GM12878 (cell line): ENCODE measurements around the gene ETF1. TPM values are rescaled to one million over a fixed set of nuclear protein-coding genes. Genes with fewer than 3 reads are reported as not detected.

Experiments used
- ATAC-seq: fragments of 200-7000 bp; cut with Tn5 transposase; 3 replicates; pipeline ENCODE4 v1.9.1; 2020; ENCODE audit warnings: mild to moderate bottlenecking, moderate library complexity
- BruUV-seq: library from RNA; stranded (reverse); fragments of 400-500 nt; replicated peaks from 2 replicates; lab custom pipeline; 2021; lab: Mats Ljungman, UMichigan
- CTCF ChIA-PET: fragments of 300-600 bp; sonication (Branson Sonifier 250); formaldehyde crosslinking; extraction: SDS; loops from one replicate; lab custom pipeline; 2021; ENCODE audit warnings: inconsistent platforms; lab: Yijun Ruan, JAX
- POLR2A ChIA-PET: fragments of 350-600 bp; formaldehyde crosslinking; extraction: SDS; loops from one replicate; lab custom pipeline; 2021; ENCODE audit warnings: inconsistent platforms; lab: Charles Lee
- RAD21 ChIA-PET: fragments of 300-600 bp; sonication (Branson Sonifier 250); formaldehyde crosslinking; loops from one replicate; lab custom pipeline; 2023; ENCODE audit warnings: antibody characterized with exemption; ENCODE audit not compliant: unreplicated experiment; lab: Charles Lee
- SMC1A ChIA-PET: fragments of 300-600 bp; sonication (Branson Sonifier 250); formaldehyde crosslinking; loops from one replicate; lab custom pipeline; 2023; ENCODE audit not compliant: unreplicated experiment, uncharacterized antibody; lab: Charles Lee
- DNase-seq: peaks from one replicate; pipeline ENCODE4 v3.0.0-alpha.2; 2011; ENCODE audit warnings: low read depth, low spot score
- FAIRE-seq: peaks from 3 replicates; lab custom pipeline; 2011; peaks lifted over from hg19 to GRCh38; lab: Jason Lieb, UNC
- H2AFZ ChIP-seq: 2 replicates; pipeline ENCODE4 v1.6.0; 2011; ENCODE audit warnings: low read depth, low read length, control low read depth; ENCODE audit not compliant: control insufficient read depth
- H3K27ac ChIP-seq: 2 replicates; pipeline ENCODE4 v1.5.1; 2011; ENCODE audit warnings: control low read depth; ENCODE audit not compliant: control insufficient read depth, insufficient read depth
- H3K27me3 ChIP-seq, 2 experiments: replicated peaks in 1 of 2; 2 replicates each; pipeline versions ENCODE4 v1.6.0 to v1.6.1; 2011; ENCODE audit warnings: low read length in 1 of 2; ENCODE audit not compliant: control insufficient read depth in 2 of 2, insufficient read depth in 2 of 2
- H3K36me3 ChIP-seq, 2 experiments: 2 replicates each; pipeline ENCODE4 v1.5.1; 2011; ENCODE audit warnings: low read length in 1 of 2; ENCODE audit not compliant: control insufficient read depth in 2 of 2, insufficient read depth in 2 of 2
- H3K4me1 ChIP-seq: 2 replicates; pipeline ENCODE4 v1.6.1; 2011; ENCODE audit warnings: mild to moderate bottlenecking, low read length, moderate library complexity, mixed read lengths; ENCODE audit not compliant: control insufficient read depth, insufficient read depth
- H3K4me2 ChIP-seq: 2 replicates; pipeline ENCODE4 v1.6.0; 2011; ENCODE audit warnings: control low read depth; ENCODE audit not compliant: control insufficient read depth, insufficient read depth
- H3K4me3 ChIP-seq: fragments of 200-600 bp; sonication (generic); 2 replicates; pipeline ENCODE4 v1.5.1; 2016
- H3K79me2 ChIP-seq: 2 replicates; pipeline ENCODE4 v1.6.0; 2011; ENCODE audit warnings: low read length; ENCODE audit not compliant: control insufficient read depth, insufficient read depth
- H3K9ac ChIP-seq: 2 replicates; pipeline ENCODE4 v1.8.0; 2011; ENCODE audit warnings: low read length, control low read depth, mixed read lengths; ENCODE audit not compliant: control insufficient read depth, insufficient read depth
- H3K9me3 ChIP-seq: replicated peaks from 3 replicates; pipeline ENCODE4 v1.5.1; 2011; ENCODE audit warnings: mild to moderate bottlenecking, low read length; ENCODE audit not compliant: control insufficient read depth, insufficient read depth
- H4K20me1 ChIP-seq: 2 replicates; pipeline ENCODE4 v1.6.0; 2011; ENCODE audit not compliant: control insufficient read depth, insufficient read depth
- BHLHE40 ChIP-seq, 2 experiments: fragments of 450-650 bp in 1 of 2; IDR thresholded peaks; 2 replicates each; pipeline ENCODE4 v1.6.1; 2011 to 2017; ENCODE audit warnings: low read depth in 2 of 2, borderline replicate concordance in 1 of 2, improper control_type of control experiment in 1 of 2, low read length in 1 of 2, mild to moderate bottlenecking in 1 of 2
- BMI1 ChIP-seq: fragments of 450-650 bp; IDR thresholded peaks from 2 replicates; pipeline ENCODE4 v1.6.1; 2016; ENCODE audit warnings: mild to moderate bottlenecking, moderate library complexity, borderline replicate concordance
- EED ChIP-seq: sonication (generic); IDR thresholded peaks from 2 replicates; pipeline ENCODE4 v1.6.1; 2016; ENCODE audit warnings: antibody characterized with exemption, low read depth
- ETV6 ChIP-seq, 2 experiments: fragments of 450-650 bp in 1 of 2; IDR thresholded peaks in 1 of 2; conservative IDR thresholded peaks in 1 of 2; 2 replicates each; pipeline ENCODE4 v1.6.1; 2014; ENCODE audit warnings: antibody characterized with exemption in 1 of 2, borderline replicate concordance in 1 of 2, low read depth in 1 of 2, mild to moderate bottlenecking in 1 of 2, moderate library complexity in 1 of 2
- FOXM1 ChIP-seq: IDR thresholded peaks from 2 replicates; pipeline ENCODE4 v1.6.1; 2012; ENCODE audit warnings: low read depth, mild to moderate bottlenecking, inconsistent platforms, low read length, moderate library complexity
- GATAD2B ChIP-seq: fragments of 450-650 bp; conservative IDR thresholded peaks from 2 replicates; pipeline ENCODE4 v1.6.1; 2017; ENCODE audit warnings: low read depth, mild to moderate bottlenecking, moderate library complexity
- JUNB ChIP-seq: IDR thresholded peaks from 2 replicates; pipeline ENCODE4 v1.6.1; 2016; ENCODE audit warnings: antibody characterized with exemption, mild to moderate bottlenecking
- LARP7 ChIP-seq: fragments of 450-650 bp; IDR thresholded peaks from 2 replicates; pipeline ENCODE4 v1.6.1; 2017; ENCODE audit warnings: mild to moderate bottlenecking
- MYB ChIP-seq: fragments of 150-350 bp; IDR thresholded peaks from 2 replicates; pipeline ENCODE4 v1.6.1; 2014; ENCODE audit warnings: mild to moderate bottlenecking, low read depth, low read length, borderline replicate concordance
- NKRF ChIP-seq: fragments of 450-650 bp; conservative IDR thresholded peaks from 2 replicates; pipeline ENCODE4 v1.6.1; 2017; ENCODE audit warnings: mild to moderate bottlenecking, moderate library complexity
- RUNX3 ChIP-seq: IDR thresholded peaks from 2 replicates; pipeline ENCODE4 v1.6.1; 2012; ENCODE audit warnings: low read length, inconsistent platforms
- SREBF2 ChIP-seq: IDR thresholded peaks from 2 replicates; pipeline ENCODE4 v1.6.1; 2012; ENCODE audit warnings: mild to moderate bottlenecking, low read length
- STAT1 ChIP-seq: fragments of 450-650 bp; conservative IDR thresholded peaks from 2 replicates; pipeline ENCODE4 v1.6.1; 2014; ENCODE audit warnings: antibody characterized with exemption, mild to moderate bottlenecking
- STAT3 ChIP-seq: IDR thresholded peaks from 2 replicates; pipeline ENCODE4 v1.6.1; 2011; ENCODE audit warnings: low read depth, low read length, improper control_type of control experiment
- SUPT20H ChIP-seq: IDR thresholded peaks from 2 replicates; pipeline ENCODE4 v1.6.1; 2011; ENCODE audit warnings: low read depth, mild to moderate bottlenecking, low read length, moderate library complexity, borderline replicate concordance; ENCODE audit not compliant: control insufficient read depth
- TCF12 ChIP-seq: IDR thresholded peaks from 2 replicates; pipeline ENCODE4 v1.6.1; 2011; ENCODE audit warnings: low read depth, mild to moderate bottlenecking, low read length
- TCF7 ChIP-seq: IDR thresholded peaks from 2 replicates; pipeline ENCODE4 v1.6.1; 2014; ENCODE audit warnings: antibody characterized with exemption, borderline replicate concordance
- USF2 ChIP-seq: IDR thresholded peaks from 2 replicates; pipeline ENCODE4 v1.6.1; 2011; ENCODE audit warnings: low read depth, low read length, improper control_type of control experiment, borderline replicate concordance
- WGBS: methylation state at CpG from one replicate; pipeline ENCODE4 v1.1.6; 2016; ENCODE audit warnings: low lambda C conversion rate; ENCODE audit not compliant: insufficient replicate concordance, insufficient coverage; ENCODE audit errors: missing lambda C conversion rate; 5-methylcytosine and 5-hydroxymethylcytosine counted together
- in situ Hi-C: fragments of 300-500 bp; cut with MboI; formaldehyde crosslinking; loops from 9 replicates; pipeline ENCODE4 v1.14.3; 2018; ENCODE audit warnings: mixed read lengths
- intact Hi-C: fragments of 100-400 bp; cut with micrococcal nuclease; formaldehyde crosslinking; loops from one replicate; pipeline ENCODE4 v1.14.2; 2022; ENCODE audit not compliant: unreplicated experiment
- polyA plus RNA-seq, 11 experiments: library from polyadenylated mRNA; depleted of rRNA in 4 of 11; unstranded in 6 of 11; stranded (reverse) in 5 of 11; fragments of >200 nt; fragmentation: Nextera tagmentation in 4 of 11; fragmentation: Illumina TruSeq in 1 of 11; extraction: Ambion mirVana in 4 of 11; extraction: Trizol in 1 of 11; gene quantifications; 1 replicate in 1 of 11; 2 replicates in 10 of 11; pipeline versions ENCODE4 v1.2.1 to v1.2.3, GENCODE V29; 2011 to 2016; ENCODE audit warnings: inconsistent platforms in 2 of 11, missing spikeins in 2 of 11, low read depth in 1 of 11
- total RNA-seq, 4 experiments: library from RNA; depleted of rRNA in 3 of 4; stranded (reverse); fragments of >200 nt in 3 of 4; fragmentation: Illumina TruSeq in 1 of 4; extraction: Trizol in 1 of 4; gene quantifications; 2 replicates each; pipeline versions ENCODE4 v1.2.1 to v1.2.3, GENCODE V29; 2013 to 2021

ETF1 gene
- total and polyA plus RNA-seq, 10 of the 15 experiments (the other 5 are each of a cell fraction or from before 2014, with no cell fraction given): 29.8 to 145 (median 108) TPM

- RAD21 ChIA-PET: interaction anchor here (0.8 to 2.7 kb wide), 8 partner anchors 9 to 285 kb away, joined by 3 to 12 read pairs (median 4); partner anchors contain the start of genes BRD8, ETF1, FAM53C and HSPA9
- SMC1A ChIA-PET: interaction anchor here (0.6 to 1.2 kb wide), 3 partner anchors 35 to 79 kb away, joined by 3 to 7 read pairs (median 4); partner anchors contain the start of gene ETF1
- peak overlapping the region; percentile 89 for H3K9ac ChIP-seq
- H3K4me3 ChIP-seq: peak overlapping the region; percentile 80
- no peaks in the 10 kb centered on the region for H4K20me1 ChIP-seq
- intact Hi-C loops: loop anchor here (1.0 to 10.0 kb wide), 4 partner anchors 28 to 800 kb away; partner anchors contain the start of genes ETF1 and HNRNPA0
- ATAC-seq (peak; percentile 85), DNase-seq (peak; percentile 94), FAIRE-seq (peak; percentile 93)
- POLR2A ChIA-PET: interaction anchor here (0.6 to 1.9 kb wide), 14 partner anchors 10 to 808 kb away, joined by 3 to 14 read pairs (median 4); partner anchors contain the start of genes CDC23, ETF1, FAM53C and KDM3B
- BruUV-seq: TSS peak; percentile 91
- no peaks in the 10 kb centered on the region; a peak in 1 of 4 replicates for H3K36me3 ChIP-seq
- H3K27me3 ChIP-seq: peaks cover 0 to 6% of the 10 kb centered on the region in 2 experiments; a peak in 1 of 4 replicates
- peak overlapping the region; percentile 95 for H3K4me2 ChIP-seq
- in situ Hi-C loops: no loop called here
- peak overlapping the region; percentile 84 for H2AFZ ChIP-seq
- peak overlapping the region; percentile 98 for H3K27ac ChIP-seq
- WGBS: 1% methylated on average over 64 of the region's 64 CpGs
- H3K4me1 ChIP-seq: peaks cover 13% of the 10 kb centered on the region
- CTCF ChIA-PET: interaction anchor here (0.8 to 9.2 kb wide), 10 partner anchors 15 to 284 kb away, joined by 3 to 71 read pairs (median 8); partner anchors contain the start of genes ETF1, FAM53C and KDM3B
- no peaks in the 10 kb centered on the region for H3K79me2 ChIP-seq
- H3K9me3 ChIP-seq: no peaks in the 10 kb centered on the region
- TF ChIP-seq NKRF (peak; percentile 86; the same call in 1 of the 2 replicates), LARP7 (peak; percentile 80; the same call in 1 of the 2 replicates), MYB (no peak), GATAD2B (peak; percentile 93), RUNX3 (peak; percentile 2; the same call in 1 of the 2 replicates), TCF7 (no peak), SREBF2 (no peak), STAT3 (no peak), USF2 (no peak), BHLHE40 (IDR thresholded peaks at IDR 0.05; ENCODE audit: borderline replicate concordance in 1 of 2, low read depth in 2 of 2, low read length in 1 of 2) (peak in 1 of 2 experiments; percentile 86; a peak in 3 of 4 replicates), STAT1 (no peak), SUPT20H (no peak), EED (peak; percentile 88), JUNB (no peak), FOXM1 (no peak; the same call in 1 of the 2 replicates), TCF12 (no peak; the same call in 1 of the 2 replicates), ETV6 (conservative IDR thresholded peaks at IDR 0.05 in 1 of 2, IDR thresholded peaks at IDR 0.05 in 1 of 2; ENCODE audit: borderline replicate concordance in 1 of 2, low read depth in 1 of 2) (0 out of 4 replicates have a peak, but pooled peaks of 1 of the 2 experiments have one; percentile 3), BMI1 (no peak)
These were observed 78.4 kb downstream of the ETF1 start for GRCh38 chr5:138464388-138465260.
